HG03571 (cell line): ENCODE measurements around the gene PPP1R13B.

Experiments
- ATAC-seq: cut with Tn5 transposase; IDR thresholded peaks from one replicate; pipeline ENCODE4 v1.9.1; 2021; ENCODE audit not compliant: unreplicated experiment

The PPP1R13B gene

GRCh38 chr14:103715052-103716000 lies 132.0 kb downstream of the PPP1R13B start, which contains the start of the genes XRCC3 and ZFYVE21:
Gene XRCC3, minus strand, starts transcription at chr14:103715451. Its CDS starts 4,364 bp downstream, at chr14:103711087.
Gene ZFYVE21, plus strand, starts transcription at chr14:103715810. Its CDS starts 32 bp downstream, at chr14:103715842.
- ATAC-seq, result peak; percentile 87

GRCh38 chr14:103714063-103714724 lies 133.2 kb downstream of the PPP1R13B start:
- no peak for ATAC-seq

GRCh38 chr14:103713304-103714062 lies 133.9 kb downstream of the PPP1R13B start:
- no peak for ATAC-seq

GRCh38 chr14:103712633-103713247 lies 134.6 kb downstream of the PPP1R13B start:
- ATAC-seq, result no peak

GRCh38 chr14:103711516-103712431 lies 135.6 kb downstream of the PPP1R13B start:
- ATAC-seq, result no peak

- no peak for ATAC-seq
Measured at GRCh38 chr14:103710771-103711377, 136.5 kb downstream of the PPP1R13B start.

- ATAC-seq, result no peak
Measured at GRCh38 chr14:103709814-103710213, 137.6 kb downstream of the PPP1R13B start.

- ATAC-seq, result no peak
Measured at GRCh38 chr14:103708750-103709187, 138.6 kb downstream of the PPP1R13B start.

GRCh38 chr14:103707329-103708263 lies 139.8 kb downstream of the PPP1R13B start:
- no peak for ATAC-seq

GRCh38 chr14:103706551-103707328 lies 140.6 kb downstream of the PPP1R13B start:
- ATAC-seq, result no peak

GRCh38 chr14:103705504-103706284 lies 141.7 kb downstream of the PPP1R13B start:
- ATAC-seq, result no peak

- ATAC-seq, result no peak
Measured at GRCh38 chr14:103705118-103705503, 142.3 kb downstream of the PPP1R13B start.

- ATAC-seq, result no peak
Measured at GRCh38 chr14:103704708-103705107, 142.7 kb downstream of the PPP1R13B start.

GRCh38 chr14:103703433-103704385 lies 143.7 kb downstream of the PPP1R13B start:
- no peak for ATAC-seq
